Placental pericyte (primary cell): ENCODE data around the gene SERPINB13. TPM values are rescaled to one million over a fixed set of nuclear protein-coding genes. Genes with fewer than 3 reads are reported as not detected.

Experiments
- total RNA-seq: library from RNA; depleted of rRNA; stranded (reverse); fragments of >200 nt; gene quantifications from 2 replicates; pipeline ENCODE4 v1.2.3, GENCODE V29; 2012

The SERPINB13 gene
- not detected in 2 replicates for total RNA-seq

DNA sequence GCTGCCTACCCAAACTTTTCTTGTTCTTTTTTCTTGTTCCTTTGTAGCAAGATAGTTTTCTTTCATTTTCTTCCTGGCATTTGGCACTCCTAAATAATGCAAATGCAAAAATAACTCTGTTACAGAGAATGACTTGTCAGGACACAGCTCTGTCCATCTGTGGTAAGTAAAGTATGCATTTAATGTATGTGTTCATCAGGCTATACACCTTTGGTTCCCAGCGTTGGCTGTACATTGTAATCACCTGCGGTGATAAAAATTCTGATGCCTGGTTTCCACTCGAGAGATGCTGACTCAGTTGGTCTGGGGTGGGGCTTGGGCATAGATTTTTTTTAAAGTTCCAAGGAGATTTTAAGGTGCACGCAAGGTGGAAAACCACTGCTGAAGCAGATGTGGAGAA is at the start of gene SERPINB13:
SERPINB13 (plus strand) TSS at position 378 of the 400 bp plus-strand sequence. CDS start 1,325 bp downstream, outside the sequence.

GRCh38 chr18:63542069-63542468 is 45.1 kb upstream of the SERPINB13 start, which contains the start of gene SERPINB12:
Gene SERPINB12, plus strand, starts transcription at chr18:63542369. Its CDS starts 13,791 bp downstream, at chr18:63556160.

DNA sequence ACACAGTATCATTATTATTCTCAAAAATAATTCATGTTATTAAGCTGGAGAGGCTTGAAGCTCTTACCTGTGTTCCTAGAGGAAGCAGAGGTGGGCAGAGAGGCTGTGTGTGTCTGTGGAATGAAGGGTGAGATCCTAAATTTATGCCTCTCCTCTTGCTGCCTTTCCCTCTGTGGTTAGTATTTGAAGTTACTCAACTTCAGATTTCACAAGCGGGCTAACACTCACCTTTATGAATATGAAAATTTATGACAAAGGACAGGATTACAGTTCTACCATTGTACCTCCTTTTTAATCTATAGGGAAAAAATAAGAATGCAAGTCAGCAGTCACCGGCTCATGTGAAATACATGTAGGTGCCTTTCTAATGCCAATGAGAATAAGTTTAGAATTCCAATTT is 57.0 kb downstream of the SERPINB13 start, which contains the start of gene SERPINB4:
SERPINB4 (minus strand) TSS at position 115 of the 400 bp plus-strand sequence. CDS start 679 bp downstream, outside the sequence.

Other genes with a start within 250 kb of the SERPINB13 start
- gene KDSR, start 220.1 kb upstream of the SERPINB13 start, total RNA-seq: 38.4 and 63.0 TPM in 2 replicates
- gene VPS4B, start 164.9 kb upstream of the SERPINB13 start, total RNA-seq: 35.5 and 45.7 TPM in 2 replicates
- 0.14 TPM in 1 of 2 replicates, not detected in the other for gene SERPINB5, start 110.4 kb upstream of the SERPINB13 start, total RNA-seq
- gene SERPINB12, start 45.0 kb upstream of the SERPINB13 start, total RNA-seq: not detected in 2 replicates
- gene SERPINB4, start 56.9 kb downstream of the SERPINB13 start, total RNA-seq: 0.14 TPM in 1 of 2 replicates, not detected in the other
- gene SERPINB3, start 74.5 kb downstream of the SERPINB13 start, total RNA-seq: not detected in 2 replicates
- not detected in 2 replicates for gene SERPINB11, start 115.6 kb downstream of the SERPINB13 start, total RNA-seq
- 1.5 and 33.6 TPM in 2 replicates for gene SERPINB7, start 188.1 kb downstream of the SERPINB13 start, total RNA-seq